HEK293 (cell line): ENCODE data around the gene HTT-AS.

Source experiments
- CTCF ChIA-PET: fragments of 350-600 bp; formaldehyde crosslinking; extraction: SDS; loops from one replicate; lab custom pipeline; 2021; ENCODE audit warnings: antibody characterized with exemption; lab: Yijun Ruan, JAX
- POLR2A ChIA-PET: fragments of 300-600 bp; formaldehyde crosslinking; extraction: SDS; loops from one replicate; lab custom pipeline; 2020; ENCODE audit warnings: antibody characterized with exemption, inconsistent platforms; lab: Yijun Ruan, JAX
- H3K27ac ChIP-seq: fragments of 200-500 bp; sonication (Bioruptor generic); 2 replicates; pipeline ENCODE4 v1.5.1; 2014; ENCODE audit warnings: low read depth, low read length, control low read depth, inconsistent platforms; ENCODE audit errors: extremely low read depth
- H3K36me3 ChIP-seq, 2 experiments: fragments of 200-500 bp in 1 of 2; sonication (Bioruptor generic) in 1 of 2; 1 replicate in 1 of 2; 2 replicates in 1 of 2; pipeline ENCODE4 v1.5.1; 2014 to 2017; ENCODE audit warnings: inconsistent platforms in 2 of 2, low read length in 2 of 2; ENCODE audit not compliant: control insufficient read depth in 2 of 2, insufficient read depth in 1 of 2
- H3K4me1 ChIP-seq: fragments of 200-500 bp; sonication (Bioruptor generic); 2 replicates; pipeline ENCODE4 v1.5.1; 2014; ENCODE audit warnings: mild to moderate bottlenecking, low read length, inconsistent platforms; ENCODE audit not compliant: control insufficient read depth, insufficient read depth
- H3K4me3 ChIP-seq: 2 replicates; pipeline ENCODE4 v1.5.1; 2011; ENCODE audit warnings: low read depth, mild to moderate bottlenecking, control low read depth, low read length, moderate library complexity
- H3K9me3 ChIP-seq: fragments of 200-500 bp; sonication (Bioruptor generic); 2 replicates; pipeline ENCODE4 v1.5.1; 2014; ENCODE audit warnings: low read depth, low read length, inconsistent platforms; ENCODE audit not compliant: control insufficient read depth, insufficient read depth
- BCL11A ChIP-seq: fragments of 450-650 bp; formaldehyde crosslinking; IDR thresholded peaks from 2 replicates; pipeline ENCODE4 v1.5.1; 2016; ENCODE audit warnings: low read depth, missing biosample characterization, missing genetic modification characterization
- KLF9 ChIP-seq: fragments of 450-650 bp; formaldehyde crosslinking; IDR thresholded peaks from 2 replicates; pipeline ENCODE4 v1.5.1; 2016; ENCODE audit warnings: missing biosample characterization, missing genetic modification characterization, low read depth
- SCRT1 ChIP-seq: fragments of 450-650 bp; formaldehyde crosslinking; IDR thresholded peaks from 2 replicates; pipeline ENCODE4 v1.5.1; 2016; ENCODE audit warnings: missing biosample characterization, missing genetic modification characterization, borderline replicate concordance
- TCF7L2 ChIP-seq: IDR thresholded peaks from 2 replicates; pipeline ENCODE4 v1.6.1; 2011; ENCODE audit warnings: low read depth, mild to moderate bottlenecking, inconsistent platforms, low read length, moderate library complexity, borderline replicate concordance
- YY1 ChIP-seq: fragments of 450-650 bp; formaldehyde crosslinking; IDR thresholded peaks from 2 replicates; pipeline ENCODE4 v1.5.1; 2018; ENCODE audit warnings: missing biosample characterization, missing genetic modification characterization
- YY2 ChIP-seq: fragments of 450-650 bp; formaldehyde crosslinking; IDR thresholded peaks from 2 replicates; pipeline ENCODE4 v1.5.1; 2016; ENCODE audit warnings: missing biosample characterization, missing genetic modification characterization
- ZBTB10 ChIP-seq: fragments of 450-650 bp; formaldehyde crosslinking; IDR thresholded peaks from 2 replicates; pipeline ENCODE4 v1.5.1; 2016; ENCODE audit warnings: missing biosample characterization, missing genetic modification characterization
- ZBTB21 ChIP-seq: fragments of 450-650 bp; formaldehyde crosslinking; IDR thresholded peaks from 2 replicates; pipeline ENCODE4 v1.5.1; 2017; ENCODE audit warnings: missing biosample characterization, missing genetic modification characterization
- ZFP3 ChIP-seq: fragments of 450-650 bp; formaldehyde crosslinking; IDR thresholded peaks from 2 replicates; pipeline ENCODE4 v1.5.1; 2016; ENCODE audit warnings: low read depth, missing biosample characterization, missing genetic modification characterization
- ZFP37 ChIP-seq: fragments of 450-650 bp; formaldehyde crosslinking; IDR thresholded peaks from 2 replicates; pipeline ENCODE4 v1.5.1; 2016; ENCODE audit warnings: missing biosample characterization, missing genetic modification characterization
- ZNF132 ChIP-seq: fragments of 450-650 bp; formaldehyde crosslinking; IDR thresholded peaks from 2 replicates; pipeline ENCODE4 v1.5.1; 2017; ENCODE audit warnings: missing biosample characterization, missing genetic modification characterization, borderline replicate concordance
- ZNF157 ChIP-seq: fragments of 450-650 bp; formaldehyde crosslinking; IDR thresholded peaks from 2 replicates; pipeline ENCODE4 v1.5.1; 2016; ENCODE audit warnings: missing biosample characterization, missing genetic modification characterization
- ZNF16 ChIP-seq: fragments of 450-650 bp; formaldehyde crosslinking; IDR thresholded peaks from 2 replicates; pipeline ENCODE4 v1.5.1; 2016; ENCODE audit warnings: low read depth, missing biosample characterization, missing genetic modification characterization
- ZNF175 ChIP-seq: fragments of 450-650 bp; formaldehyde crosslinking; IDR thresholded peaks from 2 replicates; pipeline ENCODE4 v1.5.1; 2016; ENCODE audit warnings: missing biosample characterization, missing genetic modification characterization
- ZNF211 ChIP-seq: fragments of 450-650 bp; formaldehyde crosslinking; IDR thresholded peaks from 2 replicates; pipeline ENCODE4 v1.5.1; 2016; ENCODE audit warnings: low read depth, missing biosample characterization, missing genetic modification characterization
- ZNF366 ChIP-seq: fragments of 450-650 bp; formaldehyde crosslinking; conservative IDR thresholded peaks from 2 replicates; pipeline ENCODE4 v1.5.1; 2016; ENCODE audit warnings: missing biosample characterization, missing genetic modification characterization
- ZNF404 ChIP-seq: fragments of 450-650 bp; formaldehyde crosslinking; IDR thresholded peaks from 2 replicates; pipeline ENCODE4 v1.5.1; 2017; ENCODE audit warnings: missing biosample characterization, missing genetic modification characterization
- ZNF426 ChIP-seq: fragments of 450-650 bp; formaldehyde crosslinking; IDR thresholded peaks from 2 replicates; pipeline ENCODE4 v1.5.1; 2017; ENCODE audit warnings: missing biosample characterization, missing genetic modification characterization, mild to moderate bottlenecking, inconsistent platforms, moderate library complexity
- ZNF518A ChIP-seq: fragments of 450-650 bp; formaldehyde crosslinking; conservative IDR thresholded peaks from 2 replicates; pipeline ENCODE4 v1.5.1; 2016; ENCODE audit warnings: low read depth, missing biosample characterization, missing genetic modification characterization
- ZNF544 ChIP-seq: fragments of 450-650 bp; formaldehyde crosslinking; IDR thresholded peaks from 2 replicates; pipeline ENCODE4 v1.5.0; 2017; ENCODE audit warnings: missing biosample characterization, missing genetic modification characterization
- ZNF555 ChIP-seq: fragments of 450-650 bp; formaldehyde crosslinking; conservative IDR thresholded peaks from 2 replicates; pipeline ENCODE4 v1.5.1; 2017; ENCODE audit warnings: missing biosample characterization, mild to moderate bottlenecking, missing genetic modification characterization, inconsistent platforms
- ZNF670 ChIP-seq: fragments of 450-650 bp; formaldehyde crosslinking; IDR thresholded peaks from 2 replicates; pipeline ENCODE4 v1.5.1; 2016; ENCODE audit warnings: missing biosample characterization, missing genetic modification characterization, low read depth
- ZNF747 ChIP-seq: fragments of 450-650 bp; formaldehyde crosslinking; IDR thresholded peaks from 2 replicates; pipeline ENCODE4 v1.5.1; 2016; ENCODE audit warnings: missing biosample characterization, missing genetic modification characterization

Gene HTT-AS

GRCh38 chr4:3025881-3026280 is 48.5 kb downstream of the HTT-AS start (continued):
- TF ChIP-seq ZNF175 (tag by site-specific recombination) (no peak), ZNF157 (tag by site-specific recombination) (no peak), ZNF747 (no peak), ZFP3 (no peak), SCRT1 (tag by site-specific recombination) (no peak), ZBTB10 (tag by site-specific recombination) (no peak), ZNF555 (tag by site-specific recombination) (no peak), ZNF132 (tag by site-specific recombination) (no peak), ZNF366 (tag by site-specific recombination) (no peak), TCF7L2 (no peak), KLF9 (tag by site-specific recombination) (no peak), ZBTB21 (no peak), ZNF404 (tag by site-specific recombination) (no peak), YY1 (tag by site-specific recombination) (no peak)

- H3K27ac ChIP-seq, result no peak overlapping the region
- H3K36me3 ChIP-seq, result no peaks in the 10 kb centered on the region
- no peaks in the 10 kb centered on the region for H3K9me3 ChIP-seq
- H3K4me3 ChIP-seq, result no peak overlapping the region
- no peaks in the 10 kb centered on the region for H3K4me1 ChIP-seq
- POLR2A ChIA-PET, result no interaction called here
- TF ChIP-seq ZFP37 (tag by site-specific recombination), result no peak
- no peak for TF ChIP-seq ZNF16 (tag by site-specific recombination)
- TF ChIP-seq BCL11A (tag by site-specific recombination), result no peak
- no peak for TF ChIP-seq ZNF544 (tag by site-specific recombination)
- TF ChIP-seq ZNF211, result no peak
- no peak for TF ChIP-seq ZNF518A (tag by site-specific recombination)
- TF ChIP-seq ZNF426, result no peak
- no peak for TF ChIP-seq YY2
- no peak for TF ChIP-seq ZNF670 (tag by site-specific recombination)
- CTCF ChIA-PET, result interaction anchor here (1.5 kb wide), 1 partner anchor 14 kb away, joined by 6 read pairs; no protein-coding TSS in a partner anchor
Observed at GRCh38 chr4:3022651-3023050, 51.7 kb downstream of the HTT-AS start.
